Diencephalon (tissue), 1 donor: ENCODE results near the gene MX2. TPM values are rescaled to one million over a fixed set of nuclear protein-coding genes. Genes with fewer than 3 reads are reported as not detected.

Source experiments
- total RNA-seq: library from RNA; depleted of rRNA; stranded (reverse); fragments of >200 nt; gene quantifications from one replicate; pipeline ENCODE4 v1.2.3, GENCODE V29; 2014

The MX2 gene, protein sequence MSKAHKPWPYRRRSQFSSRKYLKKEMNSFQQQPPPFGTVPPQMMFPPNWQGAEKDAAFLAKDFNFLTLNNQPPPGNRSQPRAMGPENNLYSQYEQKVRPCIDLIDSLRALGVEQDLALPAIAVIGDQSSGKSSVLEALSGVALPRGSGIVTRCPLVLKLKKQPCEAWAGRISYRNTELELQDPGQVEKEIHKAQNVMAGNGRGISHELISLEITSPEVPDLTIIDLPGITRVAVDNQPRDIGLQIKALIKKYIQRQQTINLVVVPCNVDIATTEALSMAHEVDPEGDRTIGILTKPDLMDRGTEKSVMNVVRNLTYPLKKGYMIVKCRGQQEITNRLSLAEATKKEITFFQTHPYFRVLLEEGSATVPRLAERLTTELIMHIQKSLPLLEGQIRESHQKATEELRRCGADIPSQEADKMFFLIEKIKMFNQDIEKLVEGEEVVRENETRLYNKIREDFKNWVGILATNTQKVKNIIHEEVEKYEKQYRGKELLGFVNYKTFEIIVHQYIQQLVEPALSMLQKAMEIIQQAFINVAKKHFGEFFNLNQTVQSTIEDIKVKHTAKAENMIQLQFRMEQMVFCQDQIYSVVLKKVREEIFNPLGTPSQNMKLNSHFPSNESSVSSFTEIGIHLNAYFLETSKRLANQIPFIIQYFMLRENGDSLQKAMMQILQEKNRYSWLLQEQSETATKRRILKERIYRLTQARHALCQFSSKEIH
- total RNA-seq, result 1.2 TPM

DNA sequence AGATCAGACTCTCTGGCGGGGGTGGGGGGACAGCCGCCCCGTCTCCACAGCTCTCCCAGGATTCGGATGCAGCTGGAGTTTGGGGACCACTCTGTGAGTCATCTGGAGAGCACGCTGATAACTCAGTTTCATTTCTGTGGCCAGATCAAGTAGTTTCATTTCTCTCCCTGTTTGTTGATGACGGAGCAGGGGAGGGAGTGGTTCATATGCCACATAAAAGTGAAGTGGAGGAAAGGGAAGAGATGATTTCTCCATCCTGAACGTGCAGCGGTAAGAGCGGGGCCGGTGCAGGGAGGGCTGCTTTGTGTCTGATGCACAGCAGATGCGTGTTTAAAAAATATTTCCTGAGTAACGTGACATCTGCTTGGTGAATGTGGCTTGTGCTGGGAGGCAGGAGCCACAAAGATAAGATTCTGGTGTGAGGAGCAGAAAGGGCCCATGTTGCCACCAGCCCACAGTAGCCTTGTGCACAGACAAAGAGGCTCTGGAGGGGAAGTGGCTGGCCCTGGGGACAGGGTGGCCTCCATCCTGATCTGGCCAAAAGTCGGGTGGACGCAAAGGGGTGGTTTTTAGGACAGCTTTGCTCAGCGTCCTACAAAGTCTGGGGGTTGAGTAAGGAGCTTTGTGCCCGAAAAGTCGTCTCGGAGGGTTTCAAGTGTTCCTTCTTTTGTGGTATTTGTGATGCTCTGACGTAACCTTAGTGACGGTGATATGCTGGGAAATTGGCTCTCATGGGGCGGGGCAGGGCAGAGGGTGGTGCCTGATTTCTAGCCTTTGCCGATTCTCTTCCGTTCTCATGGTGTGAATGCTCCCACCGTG lies at the start of gene MX2:
Gene MX2 (plus strand): TSS at position 242 of the 819 bp plus-strand sequence. CDS start 14,880 bp downstream, outside the sequence.

GRCh38 chr21:41316200-41317062 lies 45.4 kb upstream of the MX2 start, which contains the start of gene FAM3B:
Gene FAM3B (plus strand): TSS chr21:41316801. CDS start chr21:41316880, 79 bp downstream.

GRCh38 chr21:41425954-41426675 lies 64.3 kb downstream of the MX2 start, which contains the start of gene MX1:
Gene MX1 (plus strand): TSS chr21:41426239. CDS start chr21:41432071, 5,832 bp downstream.

Other genes with a start within 250 kb of the MX2 start
- gene BACE2, start 193.9 kb upstream of the MX2 start, total RNA-seq, result 6.5 TPM
- gene FAM3B, start 45.2 kb upstream of the MX2 start, total RNA-seq, result 0.69 TPM
- 13.8 TPM for gene MX1, start 64.2 kb downstream of the MX2 start, total RNA-seq
- under 0.01 TPM for gene TMPRSS2, start 146.1 kb downstream of the MX2 start, total RNA-seq